Measurements from ENCODE around the gene SCP2. TPM values are rescaled to one million over a fixed set of nuclear protein-coding genes. Genes with fewer than 3 reads are reported as not detected.

SCP2 gene
- total and polyA plus RNA-seq, 2 experiments from 2014 or later: 131 to 236 TPM

GRCh38 chr1:53048960-53049573 is 122.0 kb downstream of the SCP2 start:
- DNase-seq (ENCODE audit: low read depth in 1 of 2, low spot score in 1 of 2): peak in 1 of 2 donors; percentile 69
- H3K27ac ChIP-seq: peak overlapping the region; percentile 84
- H3K4me1 ChIP-seq (ENCODE audit: low read depth): peaks cover 51% of the 10 kb centered on the region
- no peak overlapping the region for H3K4me3 ChIP-seq
- peaks cover 5% of the 10 kb centered on the region for H3K36me3 ChIP-seq
- H3K27me3 ChIP-seq: no peaks in the 10 kb centered on the region
- TF ChIP-seq CTCF (IDR thresholded peaks at IDR 0.05; ENCODE audit: low read depth, low read length): no peak
- no peaks in the 10 kb centered on the region for H3K9me3 ChIP-seq (ENCODE audit: low read depth)

DNA sequence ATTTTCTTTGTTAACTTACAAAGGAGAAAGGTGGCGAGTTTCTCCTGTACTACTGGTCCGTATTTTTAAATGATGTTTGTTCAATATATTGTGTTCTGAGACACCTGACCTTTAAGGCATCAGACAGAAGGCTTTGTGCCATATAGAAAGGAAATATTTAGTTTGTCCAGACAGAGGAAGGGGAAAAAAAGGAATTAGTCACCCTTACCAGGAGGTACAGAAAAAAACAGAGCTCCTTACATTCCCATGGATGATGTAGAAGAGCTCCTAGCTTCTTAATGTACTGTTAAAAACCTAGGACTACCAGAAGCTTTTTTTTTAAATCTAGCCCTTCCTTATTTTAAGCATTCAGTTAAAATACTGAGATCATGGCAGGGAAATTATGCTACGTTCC is 122.5 kb downstream of the SCP2 start:
- H3K4me1 ChIP-seq (ENCODE audit: low read depth): peaks cover 53% of the 10 kb centered on the region
- no peak overlapping the region for H3K4me3 ChIP-seq
- H3K9me3 ChIP-seq (ENCODE audit: low read depth): no peaks in the 10 kb centered on the region
- peaks cover 5% of the 10 kb centered on the region for H3K36me3 ChIP-seq
- TF ChIP-seq CTCF (IDR thresholded peaks at IDR 0.05; ENCODE audit: low read depth, low read length): no peak
- no peaks in the 10 kb centered on the region for H3K27me3 ChIP-seq
- H3K27ac ChIP-seq: peak overlapping the region; percentile 84
- no peak for DNase-seq (ENCODE audit: low read depth in 1 of 2, low spot score in 1 of 2)

GRCh38 chr1:53050310-53050709 is 123.2 kb downstream of the SCP2 start:
- TF ChIP-seq CTCF (IDR thresholded peaks at IDR 0.05; ENCODE audit: low read depth, low read length): no peak
- H3K4me1 ChIP-seq (ENCODE audit: low read depth): peaks cover 53% of the 10 kb centered on the region
- H3K36me3 ChIP-seq: peaks cover 5% of the 10 kb centered on the region
- H3K27me3 ChIP-seq: no peaks in the 10 kb centered on the region
- no peak for DNase-seq (ENCODE audit: low read depth in 1 of 2, low spot score in 1 of 2)
- peak overlapping the region; percentile 84 for H3K27ac ChIP-seq
- H3K9me3 ChIP-seq (ENCODE audit: low read depth): no peaks in the 10 kb centered on the region
- H3K4me3 ChIP-seq: no peak overlapping the region

- no peak overlapping the region for H3K27ac ChIP-seq
- peaks cover 5% of the 10 kb centered on the region for H3K36me3 ChIP-seq
- H3K4me1 ChIP-seq (ENCODE audit: low read depth): peaks cover 47% of the 10 kb centered on the region
- no peaks in the 10 kb centered on the region for H3K27me3 ChIP-seq
- H3K4me3 ChIP-seq: no peak overlapping the region
- no peak for DNase-seq (ENCODE audit: low read depth in 1 of 2, low spot score in 1 of 2)
- no peak for TF ChIP-seq CTCF (IDR thresholded peaks at IDR 0.05; ENCODE audit: low read depth, low read length)
- no peaks in the 10 kb centered on the region for H3K9me3 ChIP-seq (ENCODE audit: low read depth)
Observed at GRCh38 chr1:53051676-53052075, 124.6 kb downstream of the SCP2 start.

DNA sequence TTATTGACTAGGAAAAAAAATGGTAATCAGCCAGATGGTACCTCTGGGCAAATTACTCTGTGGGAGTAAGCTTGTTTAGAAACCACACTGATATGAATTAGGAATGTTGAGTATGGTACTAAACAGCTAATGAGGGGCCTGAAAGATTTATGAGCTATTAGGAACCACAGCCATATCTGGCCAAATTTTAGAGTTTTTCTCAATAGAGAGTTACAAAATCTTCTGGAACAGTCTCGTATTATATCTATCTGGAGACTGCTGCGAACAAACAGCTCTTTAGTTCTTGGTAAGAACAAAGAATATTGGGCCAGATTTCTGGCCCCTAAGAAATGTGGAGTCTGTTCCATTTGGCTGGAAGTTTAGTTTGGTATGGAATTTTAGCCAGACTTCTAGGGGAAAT is 130.1 kb downstream of the SCP2 start:
- Histone ChIP-seq H3K4me3 (no peak overlapping the region), H3K27me3 (peaks cover 46% of the 10 kb centered on the region), H3K36me3 (no peaks in the 10 kb centered on the region), H3K9me3 (ENCODE audit: low read depth) (no peaks in the 10 kb centered on the region), H3K4me1 (ENCODE audit: low read depth) (peaks cover 5% of the 10 kb centered on the region), H3K27ac (no peak overlapping the region)
- TF ChIP-seq CTCF (IDR thresholded peaks at IDR 0.05; ENCODE audit: low read depth, low read length): no peak
- peak in 1 of 2 donors; percentile 66 for DNase-seq (ENCODE audit: low read depth in 1 of 2, low spot score in 1 of 2)
